Suprapubic skin (tissue), 4 donors: Measurements from ENCODE around the gene LMF1. TPM values are rescaled to one million over a fixed set of nuclear protein-coding genes. Genes with fewer than 3 reads are reported as not detected.

Source experiments
- DNase-seq, 2 donors: peaks; one replicate each; pipeline ENCODE4 v3.0.0-alpha.2; 2019; ENCODE audit warnings: low spot score in 2 of 2
- H3K27ac ChIP-seq: fragments of 200-600 bp; sonication (generic); one replicate; pipeline ENCODE4 v1.5.1; 2019
- H3K27me3 ChIP-seq: fragments of 200-600 bp; sonication (generic); one replicate; pipeline ENCODE4 v1.5.1; 2019
- H3K36me3 ChIP-seq: fragments of 200-600 bp; sonication (generic); one replicate; pipeline ENCODE4 v1.5.1; 2019
- H3K4me1 ChIP-seq: fragments of 200-600 bp; sonication (generic); one replicate; pipeline ENCODE4 v1.5.1; 2019
- H3K4me3 ChIP-seq: fragments of 200-600 bp; sonication (generic); one replicate; pipeline ENCODE4 v1.5.1; 2019; ENCODE audit warnings: mild to moderate bottlenecking
- H3K9me3 ChIP-seq: fragments of 200-600 bp; sonication (generic); one replicate; pipeline ENCODE4 v1.5.1; 2019
- EP300 ChIP-seq: sonication (generic); formaldehyde crosslinking; IDR thresholded peaks from one replicate; pipeline ENCODE4 v1.6.1; 2017; ENCODE audit warnings: antibody characterized with exemption
- POLR2A ChIP-seq, 2 donors: fragments of 450-650 bp; IDR thresholded peaks; one replicate each; pipeline ENCODE4 v1.6.1; 2017; ENCODE audit warnings: antibody characterized with exemption in 2 of 2, mild to moderate bottlenecking in 2 of 2, moderate library complexity in 2 of 2
- POLR2AphosphoS5 ChIP-seq, 3 donors: sonication (generic); formaldehyde crosslinking; IDR thresholded peaks; one replicate each; pipeline ENCODE4 v1.6.1; 2017; ENCODE audit warnings: antibody characterized with exemption in 3 of 3
- WGBS: methylation state at CpG from one replicate; pipeline ENCODE4 v1.1.5; 2018; 5-methylcytosine and 5-hydroxymethylcytosine counted together
- total RNA-seq, 4 donors: library from RNA; depleted of rRNA; stranded (reverse); fragments of >200 nt; gene quantifications; one replicate each; pipeline ENCODE4 v1.1.0, GENCODE V29; 2016
- TF ChIP-seq, protein P1 (sequence below), 2 donors: fragments of 200-600 bp in 1 of 2; fragments of 450-650 bp in 1 of 2; sonication (generic) in 1 of 2; IDR thresholded peaks; one replicate each; pipeline ENCODE4 v1.5.1; 2016 to 2019; ENCODE audit warnings: antibody characterized with exemption in 2 of 2, mild to moderate bottlenecking in 1 of 2, moderate library complexity in 1 of 2

The LMF1 gene
- total RNA-seq, 4 donors from 2014 or later = 32.1 to 117 (median 38.0) TPM

GRCh38 chr16:817001-817906 lies 153.5 kb downstream of the LMF1 start:
- 51% methylated on average over 34 of the region's 71 CpGs for WGBS
- Histone ChIP-seq H3K4me3 (no peak overlapping the region), H3K27me3 (peaks cover 91% of the 10 kb centered on the region), H3K27ac (no peak overlapping the region), H3K9me3 (no peaks in the 10 kb centered on the region), H3K4me1 (peaks cover 7% of the 10 kb centered on the region), H3K36me3 (no peaks in the 10 kb centered on the region)
- TF ChIP-seq POLR2A (IDR thresholded peaks at IDR 0.05) (no peak), EP300 (no peak), POLR2AphosphoS5 (IDR thresholded peaks at IDR 0.05) (no peak)
- TF ChIP-seq, protein P1, sequence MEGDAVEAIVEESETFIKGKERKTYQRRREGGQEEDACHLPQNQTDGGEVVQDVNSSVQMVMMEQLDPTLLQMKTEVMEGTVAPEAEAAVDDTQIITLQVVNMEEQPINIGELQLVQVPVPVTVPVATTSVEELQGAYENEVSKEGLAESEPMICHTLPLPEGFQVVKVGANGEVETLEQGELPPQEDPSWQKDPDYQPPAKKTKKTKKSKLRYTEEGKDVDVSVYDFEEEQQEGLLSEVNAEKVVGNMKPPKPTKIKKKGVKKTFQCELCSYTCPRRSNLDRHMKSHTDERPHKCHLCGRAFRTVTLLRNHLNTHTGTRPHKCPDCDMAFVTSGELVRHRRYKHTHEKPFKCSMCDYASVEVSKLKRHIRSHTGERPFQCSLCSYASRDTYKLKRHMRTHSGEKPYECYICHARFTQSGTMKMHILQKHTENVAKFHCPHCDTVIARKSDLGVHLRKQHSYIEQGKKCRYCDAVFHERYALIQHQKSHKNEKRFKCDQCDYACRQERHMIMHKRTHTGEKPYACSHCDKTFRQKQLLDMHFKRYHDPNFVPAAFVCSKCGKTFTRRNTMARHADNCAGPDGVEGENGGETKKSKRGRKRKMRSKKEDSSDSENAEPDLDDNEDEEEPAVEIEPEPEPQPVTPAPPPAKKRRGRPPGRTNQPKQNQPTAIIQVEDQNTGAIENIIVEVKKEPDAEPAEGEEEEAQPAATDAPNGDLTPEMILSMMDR (IDR thresholded peaks at IDR 0.05) = no peak
- DNase-seq = no peak

GRCh38 chr16:815861-816260 lies 154.9 kb downstream of the LMF1 start:
- H3K27ac ChIP-seq = no peak overlapping the region
- no peaks in the 10 kb centered on the region for H3K9me3 ChIP-seq
- WGBS = 90% methylated on average over 10 of the region's 15 CpGs
- H3K4me1 ChIP-seq = peaks cover 7% of the 10 kb centered on the region
- TF ChIP-seq, protein P1 (IDR thresholded peaks at IDR 0.05) = no peak
- TF ChIP-seq POLR2A (IDR thresholded peaks at IDR 0.05) (no peak), POLR2AphosphoS5 (IDR thresholded peaks at IDR 0.05) (no peak), EP300 (no peak)
- no peak for DNase-seq
- H3K36me3 ChIP-seq = no peaks in the 10 kb centered on the region
- no peak overlapping the region for H3K4me3 ChIP-seq
- peaks cover 86% of the 10 kb centered on the region for H3K27me3 ChIP-seq

DNA sequence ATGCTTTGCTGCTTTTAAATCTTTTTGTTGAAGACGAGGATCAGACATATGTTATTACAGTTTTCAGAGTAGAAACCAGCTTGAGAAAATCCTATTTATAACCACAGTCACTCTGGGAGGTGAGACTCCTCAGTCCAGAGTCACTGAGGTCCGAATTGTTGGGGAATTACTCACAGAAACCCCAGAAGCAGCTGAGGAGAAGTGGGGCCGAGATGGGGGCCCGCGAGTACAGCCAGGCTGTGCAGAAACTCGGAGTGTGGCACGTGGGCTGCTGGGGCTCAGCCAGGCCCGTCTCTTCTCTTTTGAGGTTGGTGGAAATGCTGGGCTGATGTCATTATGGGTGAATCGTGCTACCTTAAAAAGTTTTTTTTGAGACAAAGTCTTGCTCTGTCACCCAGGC lies 155.8 kb downstream of the LMF1 start:
- TF ChIP-seq EP300 = no peak
- TF ChIP-seq POLR2A (IDR thresholded peaks at IDR 0.05) = no peak
- TF ChIP-seq, protein P1 (IDR thresholded peaks at IDR 0.05) = no peak
- TF ChIP-seq POLR2AphosphoS5 (IDR thresholded peaks at IDR 0.05) = no peak
- Histone ChIP-seq H3K27ac (no peak overlapping the region), H3K4me3 (no peak overlapping the region), H3K9me3 (no peaks in the 10 kb centered on the region), H3K27me3 (peaks cover 77% of the 10 kb centered on the region), H3K36me3 (no peaks in the 10 kb centered on the region), H3K4me1 (peaks cover 7% of the 10 kb centered on the region)
- WGBS = 78% methylated on average over 9 of the region's 9 CpGs
- no peak for DNase-seq

- H3K27ac ChIP-seq = no peak overlapping the region
- no peak for DNase-seq
- H3K36me3 ChIP-seq = no peaks in the 10 kb centered on the region
- peak overlapping the region; percentile 24 for H3K4me3 ChIP-seq
- no peaks in the 10 kb centered on the region for H3K9me3 ChIP-seq
- TF ChIP-seq POLR2AphosphoS5 (IDR thresholded peaks at IDR 0.05) (no peak), EP300 (no peak), POLR2A (IDR thresholded peaks at IDR 0.05) (no peak)
- TF ChIP-seq, protein P1 (IDR thresholded peaks at IDR 0.05) = no peak
- 51% methylated on average over 21 of the region's 22 CpGs for WGBS
- peaks cover 7% of the 10 kb centered on the region for H3K4me1 ChIP-seq
- H3K27me3 ChIP-seq = peaks cover 68% of the 10 kb centered on the region
These were observed 156.8 kb downstream of the LMF1 start for GRCh38 chr16:813916-814412.

- H3K4me1 ChIP-seq = peaks cover 7% of the 10 kb centered on the region
- no peak overlapping the region for H3K27ac ChIP-seq
- H3K36me3 ChIP-seq = no peaks in the 10 kb centered on the region
- peaks cover 66% of the 10 kb centered on the region for H3K27me3 ChIP-seq
- WGBS = 0% methylated on average over 8 of the region's 67 CpGs
- TF ChIP-seq EP300 = no peak
- TF ChIP-seq, protein P1 (IDR thresholded peaks at IDR 0.05) = peak; percentile 10 to 59
- no peaks in the 10 kb centered on the region for H3K9me3 ChIP-seq
- peak overlapping the region; percentile 24 for H3K4me3 ChIP-seq
- no peak for DNase-seq
These were observed 157.4 kb downstream of the LMF1 start for GRCh38 chr16:813204-813915.
